GM19467 (cell line): ENCODE measurements around the gene AMPD1.

ENCODE experiments used
- ATAC-seq: cut with Tn5 transposase; IDR thresholded peaks from one replicate; pipeline ENCODE4 v1.9.1; 2021; ENCODE audit warnings: mild to moderate bottlenecking, moderate library complexity; ENCODE audit not compliant: unreplicated experiment

The AMPD1 gene

GRCh38 chr1:114695430-114696058, at the start of gene AMPD1:
Gene AMPD1, minus strand, starts transcription at chr1:114695546. Its CDS starts 75 bp downstream, at chr1:114695471.
- ATAC-seq = no peak

- ATAC-seq = no peak
Measured at GRCh38 chr1:114741963-114742746, 46.8 kb upstream of the AMPD1 start.

DNA sequence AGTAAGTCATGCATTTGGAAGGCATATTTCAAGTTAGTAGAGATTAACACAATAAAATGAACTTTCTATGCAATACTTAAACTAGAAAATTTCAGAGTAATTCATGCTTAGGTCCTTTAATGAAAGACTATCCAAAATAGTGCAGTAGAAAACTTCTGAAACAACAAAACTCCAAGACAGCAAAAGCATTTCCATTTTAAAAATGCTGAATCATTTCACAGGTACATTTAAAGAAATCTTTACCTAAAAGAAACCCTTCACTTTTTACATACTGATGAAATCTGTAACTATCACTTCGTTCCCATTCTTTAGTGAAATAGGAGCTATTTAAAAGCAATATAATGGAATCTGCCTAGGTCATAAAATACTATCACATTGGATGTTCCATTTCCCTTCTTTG, 45.0 kb upstream of the AMPD1 start:
- no peak for ATAC-seq

DNA sequence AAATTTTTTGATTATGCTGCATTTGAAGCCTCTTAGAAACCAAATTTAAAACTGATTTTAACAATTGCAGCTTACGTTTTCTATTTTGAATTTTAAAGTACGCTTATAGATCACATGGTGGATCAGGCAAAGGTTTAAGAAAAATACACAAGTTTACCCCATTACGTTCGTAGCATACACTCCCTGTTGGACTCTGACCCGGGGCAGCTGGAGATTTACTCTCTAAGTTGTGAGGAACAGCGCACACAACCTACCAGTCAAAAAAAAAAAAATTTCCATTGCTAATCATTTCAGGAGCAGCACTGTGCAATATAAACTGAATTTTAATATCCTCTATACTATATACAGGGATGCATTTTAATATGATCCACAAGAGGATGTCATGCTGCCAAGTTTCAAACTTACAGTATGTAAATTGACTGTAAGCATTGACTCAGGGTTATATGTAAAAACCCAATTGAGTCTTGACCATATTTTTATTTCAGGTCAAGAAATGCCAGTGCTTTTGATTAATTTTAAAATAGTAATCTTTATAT, 42.0 kb upstream of the AMPD1 start:
- ATAC-seq = no peak

- ATAC-seq = no peak
Measured at GRCh38 chr1:114735479-114735878, 40.1 kb upstream of the AMPD1 start.

DNA sequence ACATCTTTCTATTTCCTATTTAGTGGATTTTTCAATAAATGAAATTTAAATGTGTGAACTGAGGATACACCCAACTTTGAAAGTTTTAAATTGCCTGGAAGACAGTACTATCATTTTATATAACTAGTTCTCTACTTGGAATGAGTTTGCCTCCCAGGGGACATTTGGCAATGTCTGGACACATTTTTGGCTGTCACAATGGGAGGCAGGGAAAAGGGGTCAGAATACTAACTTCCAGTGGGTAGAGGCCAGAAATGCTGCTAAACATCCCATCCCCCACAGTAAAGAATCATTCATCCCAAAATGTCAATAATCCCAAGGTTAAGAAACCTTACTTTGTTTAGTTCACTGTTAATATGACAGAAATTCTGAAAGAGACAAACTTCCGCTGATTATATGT, 34.4 kb upstream of the AMPD1 start:
- ATAC-seq = no peak

GRCh38 chr1:114728553-114728952, 33.2 kb upstream of the AMPD1 start:
- no peak for ATAC-seq

- ATAC-seq = no peak
Measured at GRCh38 chr1:114725230-114725629, 29.9 kb upstream of the AMPD1 start.

GRCh38 chr1:114723915-114724314, 28.6 kb upstream of the AMPD1 start:
- ATAC-seq = no peak

GRCh38 chr1:114723457-114723856, 28.1 kb upstream of the AMPD1 start:
- ATAC-seq = no peak

DNA sequence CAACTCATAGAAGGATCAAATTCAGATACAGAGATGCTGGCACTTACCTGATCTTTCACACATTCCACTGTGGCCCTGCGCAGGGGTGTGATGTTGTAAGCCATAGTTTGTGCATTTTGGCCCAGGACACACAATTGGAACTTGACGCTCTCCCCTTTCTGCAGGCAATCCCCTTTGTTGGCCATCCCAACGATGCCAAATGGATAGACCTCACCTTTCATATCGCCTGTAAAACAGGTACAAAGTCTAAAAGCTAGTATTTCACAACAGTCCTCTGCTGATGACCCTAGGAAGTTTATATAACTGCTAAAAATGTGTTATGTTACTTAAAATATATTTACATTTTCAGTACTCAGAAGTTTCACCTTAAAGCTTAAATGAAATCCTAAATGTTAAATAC, 25.1 kb upstream of the AMPD1 start:
- no peak for ATAC-seq

- no peak for ATAC-seq
Measured at GRCh38 chr1:114719424-114719787, 24.1 kb upstream of the AMPD1 start.

GRCh38 chr1:114718661-114719423, 23.5 kb upstream of the AMPD1 start:
- no peak for ATAC-seq

- ATAC-seq = peak; percentile 92
Measured at GRCh38 chr1:114716304-114717170, 21.2 kb upstream of the AMPD1 start, which contains the start of gene NRAS. Gene NRAS, minus strand, starts transcription at chr1:114716771. Its CDS starts 611 bp downstream, at chr1:114716160.

DNA sequence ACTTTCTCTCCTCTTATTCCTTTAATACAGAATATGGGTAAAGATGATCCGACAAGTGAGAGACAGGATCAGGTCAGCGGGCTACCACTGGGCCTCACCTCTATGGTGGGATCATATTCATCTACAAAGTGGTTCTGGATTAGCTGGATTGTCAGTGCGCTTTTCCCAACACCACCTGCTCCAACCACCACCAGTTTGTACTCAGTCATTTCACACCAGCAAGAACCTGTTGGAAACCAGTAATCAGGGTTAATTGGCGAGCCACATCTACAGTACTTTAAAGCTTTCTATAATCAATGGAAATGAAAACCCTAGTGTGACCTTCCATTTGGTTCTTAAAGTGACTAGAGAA, 20.6 kb upstream of the AMPD1 start:
- no peak for ATAC-seq

DNA sequence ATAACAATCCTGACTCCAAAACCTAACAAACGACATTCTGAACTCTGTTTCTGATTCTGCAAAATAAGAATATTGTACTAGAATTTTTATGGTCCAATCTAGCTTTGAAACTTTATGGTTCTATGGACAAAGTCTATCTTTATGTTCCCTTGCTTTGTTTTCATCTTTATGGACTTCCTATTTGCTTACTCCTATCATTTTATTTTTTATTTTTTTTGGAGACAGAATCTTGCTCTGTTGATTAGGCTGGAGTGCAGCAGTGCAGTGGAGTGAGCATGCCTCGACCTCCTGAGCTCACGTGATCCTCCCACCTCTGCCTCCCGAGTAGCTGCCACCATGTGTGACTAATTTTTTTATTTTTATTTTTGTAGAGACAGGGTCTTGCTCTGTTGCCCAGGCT, 17.6 kb upstream of the AMPD1 start:
- ATAC-seq = no peak

- ATAC-seq = no peak
Measured at GRCh38 chr1:114710360-114710759, 15.0 kb upstream of the AMPD1 start.

- no peak for ATAC-seq
Measured at GRCh38 chr1:114707604-114708003, 12.3 kb upstream of the AMPD1 start.

- ATAC-seq = no peak
Measured at GRCh38 chr1:114703242-114703641, 7.9 kb upstream of the AMPD1 start.

DNA sequence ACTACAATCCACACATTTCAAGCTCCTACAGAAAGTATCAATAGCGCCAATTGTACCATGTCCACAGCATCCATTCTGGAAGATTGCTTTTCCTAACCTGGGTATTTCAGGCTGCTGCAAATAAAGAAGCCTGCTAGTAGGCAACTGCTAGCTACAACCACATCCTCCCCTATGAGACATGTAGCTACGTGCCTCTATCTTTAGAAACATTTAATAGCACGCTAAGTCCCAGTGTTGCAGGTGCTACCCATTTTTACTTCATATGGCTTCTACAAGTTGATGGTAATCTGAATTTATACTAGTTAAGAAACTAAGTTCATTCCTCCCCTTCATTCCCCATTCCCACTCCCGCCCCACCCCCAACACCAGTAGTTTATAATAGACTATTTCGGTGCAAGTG, 7.4 kb upstream of the AMPD1 start:
- no peak for ATAC-seq

DNA sequence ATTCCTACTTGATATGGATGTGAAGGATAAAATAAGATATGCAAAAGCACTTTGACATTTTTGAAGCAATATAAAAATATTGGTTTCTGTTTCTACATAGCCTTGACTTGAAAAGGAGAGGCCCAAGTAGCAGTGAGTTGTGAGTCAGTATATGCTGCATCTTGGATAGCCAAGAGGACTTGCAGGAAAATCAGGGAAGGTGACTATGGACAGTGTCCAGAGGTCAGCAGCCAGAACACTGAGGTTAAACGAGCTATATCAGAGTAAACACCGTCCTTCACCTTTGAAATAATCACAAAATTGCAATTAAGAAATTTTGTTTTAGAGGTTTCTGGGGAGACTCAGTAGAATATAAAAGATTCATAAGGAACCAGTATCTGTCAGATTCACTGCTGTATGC, 6.6 kb upstream of the AMPD1 start:
- ATAC-seq = no peak
